Large intestine (tissue), 1 donor: ENCODE measurements around the gene TIMM29. TPM values are rescaled to one million over a fixed set of nuclear protein-coding genes. Genes with fewer than 3 reads are reported as not detected.

Experiments used
- polyA plus RNA-seq: library from polyadenylated mRNA; unstranded; fragments of 120-200 nt; gene quantifications from one replicate; pipeline ENCODE4 v1.2.1, GENCODE V29; 2013

TIMM29 gene
- polyA plus RNA-seq, 1 donor, result 21.4 TPM

Other genes starting within 250 kb of the TIMM29 start
- 49.2 TPM for gene QTRT1, start 227.4 kb upstream of the TIMM29 start, polyA plus RNA-seq
- gene DNM2, start 210.7 kb upstream of the TIMM29 start, polyA plus RNA-seq, result 131 TPM
- 29.3 TPM for gene TMED1, start 92.6 kb upstream of the TIMM29 start, polyA plus RNA-seq
- gene C19orf38, start 80.4 kb upstream of the TIMM29 start, polyA plus RNA-seq, result 2.7 TPM
- 44.6 TPM for gene CARM1, start 57.3 kb upstream of the TIMM29 start, polyA plus RNA-seq
- 48.6 TPM for gene YIPF2, start 172 bp upstream of the TIMM29 start, polyA plus RNA-seq
- 91.1 TPM for gene SMARCA4, start 32.2 kb downstream of the TIMM29 start, polyA plus RNA-seq
- gene LDLR, start 160.7 kb downstream of the TIMM29 start, polyA plus RNA-seq, result 35.8 TPM
- 7.2 TPM for gene SPC24, start 227.0 kb downstream of the TIMM29 start, polyA plus RNA-seq